Eye (tissue), 1 donor: Measurements from ENCODE around the gene ATP5F1A.
A peak's percentile ranks its signal among the peaks of the same experiment; 100 is the strongest.
"Not testable (repeated sequence)": the region's sequence is repeated elsewhere in the genome, so short reads cannot be mapped to it uniquely, and the experiment has no call there.

Experiments
- DNase-seq: peaks from one replicate; pipeline ENCODE4 v3.0.0-alpha.2; 2015

The ATP5F1A gene

GRCh38 chr18:46097801-46098615 lies at the start of gene ATP5F1A:
Gene ATP5F1A, minus strand, starts transcription at chr18:46098296. Its CDS starts 65 bp downstream, at chr18:46098231.
- DNase-seq: peak; percentile 97

GRCh38 chr18:46141199-46141598 lies 43.1 kb upstream of the ATP5F1A start:
- no peak for DNase-seq

GRCh38 chr18:46140173-46140572 lies 42.1 kb upstream of the ATP5F1A start:
- no peak for DNase-seq

GRCh38 chr18:46134920-46135675 lies 37.0 kb upstream of the ATP5F1A start:
- DNase-seq: peak; percentile 29

- no peak for DNase-seq
These were observed 35.4 kb upstream of the ATP5F1A start for GRCh38 chr18:46133534-46133933.

- DNase-seq: not testable (repeated sequence)
These were observed 32.5 kb upstream of the ATP5F1A start for GRCh38 chr18:46130549-46130948.

- DNase-seq: no peak
These were observed 32.0 kb upstream of the ATP5F1A start for GRCh38 chr18:46130061-46130460.

- not testable (repeated sequence) for DNase-seq
These were observed 28.5 kb upstream of the ATP5F1A start for GRCh38 chr18:46126625-46127024.

GRCh38 chr18:46113751-46114150 lies 15.7 kb upstream of the ATP5F1A start:
- no peak for DNase-seq

GRCh38 chr18:46110406-46110805 lies 12.3 kb upstream of the ATP5F1A start:
- DNase-seq: no peak

- DNase-seq: no peak
These were observed 11.3 kb upstream of the ATP5F1A start for GRCh38 chr18:46109386-46109785.

- DNase-seq: peak; percentile 97
These were observed 6.2 kb upstream of the ATP5F1A start, which contains the start of gene HAUS1 for GRCh38 chr18:46104128-46104911. Gene HAUS1, plus strand, starts transcription at chr18:46104385. Its CDS starts 27 bp downstream, at chr18:46104412.

- no peak for DNase-seq
These were observed 1.4 kb upstream of the ATP5F1A start for GRCh38 chr18:46099463-46099862.

GRCh38 chr18:46098616-46098933 lies 479 bp upstream of the ATP5F1A start:
- DNase-seq: no peak

- DNase-seq: no peak
These were observed 680 bp downstream of the ATP5F1A start for GRCh38 chr18:46097431-46097800.

GRCh38 chr18:46096651-46097300 lies 1.3 kb downstream of the ATP5F1A start:
- DNase-seq: peak; percentile 27

- DNase-seq: no peak
These were observed 2.6 kb downstream of the ATP5F1A start for GRCh38 chr18:46095532-46095931.

- not testable (repeated sequence) for DNase-seq
These were observed 9.6 kb downstream of the ATP5F1A start for GRCh38 chr18:46088501-46088900.

- no peak for DNase-seq
These were observed 13.7 kb downstream of the ATP5F1A start for GRCh38 chr18:46084431-46084830.

- DNase-seq: no peak
These were observed 17.9 kb downstream of the ATP5F1A start for GRCh38 chr18:46080156-46080555.

GRCh38 chr18:46079336-46079735 lies 18.8 kb downstream of the ATP5F1A start:
- no peak for DNase-seq

GRCh38 chr18:46073474-46074331 lies 24.4 kb downstream of the ATP5F1A start:
- DNase-seq: peak; percentile 93
